HepG2 (cell line): ENCODE results near the gene PLXND1. TPM values are rescaled to one million over a fixed set of nuclear protein-coding genes. Genes with fewer than 3 reads are reported as not detected.

Experiments used
- HNF4A ChIP-seq: sonication (generic); formaldehyde crosslinking; IDR thresholded peaks from 2 replicates; pipeline ENCODE4 v1.4.0; 2020; ENCODE audit warnings: missing genetic modification reagents
- KAT7 ChIP-seq: IDR thresholded peaks from 2 replicates; pipeline ENCODE4 v1.6.1; 2018; ENCODE audit warnings: borderline replicate concordance, missing compliant biosample characterization
- SP4 ChIP-seq: sonication (generic); formaldehyde crosslinking; IDR thresholded peaks from 2 replicates; pipeline ENCODE4 v1.8.1; 2023; ENCODE audit warnings: mild to moderate bottlenecking, missing genetic modification reagents
- SYNCRIP ChIP-seq: fragments of 200-400 bp; formaldehyde crosslinking; IDR thresholded peaks from 2 replicates; pipeline ENCODE4 v1.6.1; 2018; ENCODE audit warnings: mild to moderate bottlenecking, low read depth, low read length; ENCODE audit not compliant: insufficient read depth
- TERF1 ChIP-seq: sonication (generic); formaldehyde crosslinking; IDR thresholded peaks from 2 replicates; pipeline ENCODE4 v1.8.0; 2022; ENCODE audit warnings: mild to moderate bottlenecking, missing genetic modification reagents, moderate library complexity
- ZBTB39 ChIP-seq: sonication (generic); formaldehyde crosslinking; IDR thresholded peaks from 2 replicates; pipeline ENCODE4 v1.5.0; 2020; ENCODE audit warnings: missing genetic modification reagents
- ZNF20 ChIP-seq: sonication (generic); formaldehyde crosslinking; IDR thresholded peaks from 2 replicates; pipeline ENCODE4 v1.4.0; 2020; ENCODE audit warnings: mild to moderate bottlenecking, moderate library complexity, missing genetic modification reagents
- ZNF552 ChIP-seq: sonication (generic); formaldehyde crosslinking; IDR thresholded peaks from 2 replicates; pipeline ENCODE4 v1.9.0; 2022; ENCODE audit warnings: missing genetic modification reagents, mild to moderate bottlenecking, borderline replicate concordance
- ZSCAN31 ChIP-seq: sonication (generic); formaldehyde crosslinking; IDR thresholded peaks from 2 replicates; pipeline ENCODE4 v1.5.0; 2020; ENCODE audit warnings: low read depth, mild to moderate bottlenecking, missing genetic modification reagents
- polyA plus RNA-seq, 8 experiments: library from polyadenylated mRNA; depleted of rRNA in 3 of 8; stranded (reverse) in 7 of 8; unstranded in 1 of 8; fragments of >200 nt; fragmentation: Illumina TruSeq in 4 of 8; extraction: Trizol in 4 of 8; gene quantifications; 2 replicates each; pipeline versions ENCODE4 v1.2.1 to v1.2.3, GENCODE V29; 2011 to 2016; ENCODE audit warnings: low read depth in 4 of 8, missing spikeins in 1 of 8, mixed read lengths in 1 of 8; ENCODE audit not compliant: insufficient read depth in 1 of 8
- total RNA-seq, 5 experiments: library from RNA; depleted of rRNA; stranded (reverse); fragments of >200 nt; fragmentation: Illumina TruSeq; extraction: Trizol; gene quantifications; 2 replicates each; pipeline ENCODE4 v1.2.3, GENCODE V29; 2016; ENCODE audit warnings: low read depth in 1 of 5
- TF ChIP-seq, protein P1 (sequence below): sonication (generic); formaldehyde crosslinking; IDR thresholded peaks from 2 replicates; pipeline ENCODE4 v1.4.0; 2020; ENCODE audit warnings: mild to moderate bottlenecking, missing genetic modification reagents
- TF ChIP-seq, protein P2 (sequence below), 2 experiments: fragments of 450-650 bp in 1 of 2; sonication (generic) in 1 of 2; formaldehyde crosslinking in 1 of 2; IDR thresholded peaks; 2 replicates each; pipeline versions ENCODE4 v1.6.1 to v1.8.0; 2016 to 2022; ENCODE audit warnings: antibody characterized with exemption in 1 of 2, mild to moderate bottlenecking in 1 of 2, missing genetic modification reagents in 1 of 2
- TF ChIP-seq, protein P3 (sequence below): IDR thresholded peaks from 2 replicates; pipeline ENCODE4 v1.6.1; 2012; ENCODE audit warnings: low read depth, low read length, improper control_type of control experiment

PLXND1 gene
- total and polyA plus RNA-seq, 2 of the 13 experiments (the other 11 are each of a cell fraction or from before 2014, with no cell fraction given), result 15.9 to 42.0 TPM

- TF ChIP-seq SYNCRIP, result no peak
- TF ChIP-seq, protein P1, sequence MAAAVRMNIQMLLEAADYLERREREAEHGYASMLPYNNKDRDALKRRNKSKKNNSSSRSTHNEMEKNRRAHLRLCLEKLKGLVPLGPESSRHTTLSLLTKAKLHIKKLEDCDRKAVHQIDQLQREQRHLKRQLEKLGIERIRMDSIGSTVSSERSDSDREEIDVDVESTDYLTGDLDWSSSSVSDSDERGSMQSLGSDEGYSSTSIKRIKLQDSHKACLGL (CRISPR knock-in tag), result peak; percentile 60; the same call in 1 of the 2 replicates
- TF ChIP-seq ZNF20 (CRISPR knock-in tag), result no peak
- TF ChIP-seq ZSCAN31, result no peak
- TF ChIP-seq SP4 (CRISPR knock-in tag), result peak; percentile 17; the same call in 1 of the 2 replicates
- peak; percentile 21 for TF ChIP-seq HNF4A (CRISPR knock-in tag)
- no peak for TF ChIP-seq TERF1 (CRISPR knock-in tag)
- no peak for TF ChIP-seq ZNF552
- no peak for TF ChIP-seq KAT7 (CRISPR knock-in tag)
- no peak; the same call in 1 of the 2 replicates for TF ChIP-seq ZBTB39 (CRISPR knock-in tag)
- TF ChIP-seq, protein P2, sequence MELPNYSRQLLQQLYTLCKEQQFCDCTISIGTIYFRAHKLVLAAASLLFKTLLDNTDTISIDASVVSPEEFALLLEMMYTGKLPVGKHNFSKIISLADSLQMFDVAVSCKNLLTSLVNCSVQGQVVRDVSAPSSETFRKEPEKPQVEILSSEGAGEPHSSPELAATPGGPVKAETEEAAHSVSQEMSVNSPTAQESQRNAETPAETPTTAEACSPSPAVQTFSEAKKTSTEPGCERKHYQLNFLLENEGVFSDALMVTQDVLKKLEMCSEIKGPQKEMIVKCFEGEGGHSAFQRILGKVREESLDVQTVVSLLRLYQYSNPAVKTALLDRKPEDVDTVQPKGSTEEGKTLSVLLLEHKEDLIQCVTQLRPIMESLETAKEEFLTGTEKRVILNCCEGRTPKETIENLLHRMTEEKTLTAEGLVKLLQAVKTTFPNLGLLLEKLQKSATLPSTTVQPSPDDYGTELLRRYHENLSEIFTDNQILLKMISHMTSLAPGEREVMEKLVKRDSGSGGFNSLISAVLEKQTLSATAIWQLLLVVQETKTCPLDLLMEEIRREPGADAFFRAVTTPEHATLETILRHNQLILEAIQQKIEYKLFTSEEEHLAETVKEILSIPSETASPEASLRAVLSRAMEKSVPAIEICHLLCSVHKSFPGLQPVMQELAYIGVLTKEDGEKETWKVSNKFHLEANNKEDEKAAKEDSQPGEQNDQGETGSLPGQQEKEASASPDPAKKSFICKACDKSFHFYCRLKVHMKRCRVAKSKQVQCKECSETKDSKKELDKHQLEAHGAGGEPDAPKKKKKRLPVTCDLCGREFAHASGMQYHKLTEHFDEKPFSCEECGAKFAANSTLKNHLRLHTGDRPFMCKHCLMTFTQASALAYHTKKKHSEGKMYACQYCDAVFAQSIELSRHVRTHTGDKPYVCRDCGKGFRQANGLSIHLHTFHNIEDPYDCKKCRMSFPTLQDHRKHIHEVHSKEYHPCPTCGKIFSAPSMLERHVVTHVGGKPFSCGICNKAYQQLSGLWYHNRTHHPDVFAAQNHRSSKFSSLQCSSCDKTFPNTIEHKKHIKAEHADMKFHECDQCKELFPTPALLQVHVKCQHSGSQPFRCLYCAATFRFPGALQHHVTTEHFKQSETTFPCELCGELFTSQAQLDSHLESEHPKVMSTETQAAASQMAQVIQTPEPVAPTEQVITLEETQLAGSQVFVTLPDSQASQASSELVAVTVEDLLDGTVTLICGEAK (IDR thresholded peaks at IDR 0.05), result no peak
- TF ChIP-seq, protein P2 (CRISPR knock-in tag; IDR thresholded peaks at IDR 0.05), result no peak
- TF ChIP-seq, protein P3, sequence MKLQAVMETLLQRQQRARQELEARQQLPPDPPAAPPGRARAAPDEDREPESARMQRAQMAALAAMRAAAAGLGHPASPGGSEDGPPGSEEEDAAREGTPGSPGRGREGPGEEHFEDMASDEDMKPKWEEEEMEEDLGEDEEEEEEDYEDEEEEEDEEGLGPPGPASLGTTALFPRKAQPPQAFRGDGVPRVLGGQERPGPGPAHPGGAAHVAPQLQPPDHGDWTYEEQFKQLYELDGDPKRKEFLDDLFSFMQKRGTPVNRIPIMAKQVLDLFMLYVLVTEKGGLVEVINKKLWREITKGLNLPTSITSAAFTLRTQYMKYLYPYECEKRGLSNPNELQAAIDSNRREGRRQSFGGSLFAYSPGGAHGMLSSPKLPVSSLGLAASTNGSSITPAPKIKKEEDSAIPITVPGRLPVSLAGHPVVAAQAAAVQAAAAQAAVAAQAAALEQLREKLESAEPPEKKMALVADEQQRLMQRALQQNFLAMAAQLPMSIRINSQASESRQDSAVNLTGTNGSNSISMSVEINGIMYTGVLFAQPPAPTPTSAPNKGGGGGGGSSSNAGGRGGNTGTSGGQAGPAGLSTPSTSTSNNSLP, result no peak
Measured at GRCh38 chr3:129597087-129597999, 9.1 kb downstream of the PLXND1 start (continued).
